Natural killer cell (primary cell): ENCODE data around the gene CDCP2. TPM values are rescaled to one million over a fixed set of nuclear protein-coding genes. Genes with fewer than 3 reads are reported as not detected.

Experiments
- ATAC-seq, 3 donors: fragments of 150-1000 bp in 2 of 3; fragments of 200-7000 bp in 1 of 3; cut with Tn5 transposase; 1 replicate in 1 of 3; 2 replicates in 2 of 3; pipeline ENCODE4 v1.10.0; 2021; ENCODE audit warnings: mild to moderate bottlenecking in 2 of 3, moderate library complexity in 2 of 3
- DNase-seq, 2 donors: peaks; one replicate each; pipeline versions ENCODE4 v3.0.0 to v3.0.0-alpha.2; 2013 to 2021; ENCODE audit warnings: mixed read lengths in 1 of 2
- H3K27ac ChIP-seq: one replicate; pipeline ENCODE4 v1.5.1; 2013; ENCODE audit warnings: mild to moderate bottlenecking, low read length
- H3K27me3 ChIP-seq: one replicate; pipeline ENCODE4 v1.6.1; 2013; ENCODE audit warnings: low read length; ENCODE audit not compliant: control insufficient read depth, insufficient read depth
- H3K36me3 ChIP-seq: one replicate; pipeline ENCODE4 v1.6.1; 2013; ENCODE audit warnings: low read length; ENCODE audit not compliant: control insufficient read depth, insufficient read depth
- H3K4me1 ChIP-seq: one replicate; pipeline ENCODE4 v1.6.1; 2013; ENCODE audit warnings: low read length; ENCODE audit not compliant: control insufficient read depth, insufficient read depth
- H3K4me3 ChIP-seq: one replicate; pipeline ENCODE4 v1.5.1; 2013; ENCODE audit warnings: low read length
- H3K9me3 ChIP-seq: one replicate; pipeline ENCODE4 v1.6.1; 2013; ENCODE audit warnings: low read length; ENCODE audit not compliant: control insufficient read depth, insufficient read depth
- H3K27ac Mint-ChIP-seq, 2 donors: one replicate each; pipeline ENCODE4 v1.8.0; 2022; ENCODE audit warnings: mild to moderate bottlenecking in 2 of 2, mixed read lengths in 2 of 2, moderate library complexity in 1 of 2
- H3K27me3 Mint-ChIP-seq, 2 donors: one replicate each; pipeline ENCODE4 v1.8.0; 2022; ENCODE audit warnings: low read depth in 2 of 2, mixed read lengths in 2 of 2
- H3K36me3 Mint-ChIP-seq: one replicate; pipeline ENCODE4 v1.8.0; 2022; ENCODE audit warnings: mixed read lengths
- H3K4me1 Mint-ChIP-seq, 2 donors: one replicate each; pipeline ENCODE4 v1.8.0; 2022; ENCODE audit warnings: mixed read lengths in 2 of 2
- H3K4me3 Mint-ChIP-seq: one replicate; pipeline ENCODE4 v1.8.0; 2022; ENCODE audit warnings: mild to moderate bottlenecking, moderate library complexity, mixed read lengths
- H3K9me3 Mint-ChIP-seq, 2 donors: one replicate each; pipeline ENCODE4 v1.8.0; 2022; ENCODE audit warnings: mixed read lengths in 2 of 2
- WGBS: methylation state at CpG from one replicate; pipeline ENCODE4 v1.1.7; 2013; ENCODE audit warnings: missing lambda C conversion rate; ENCODE audit not compliant: insufficient coverage; 5-methylcytosine and 5-hydroxymethylcytosine counted together
- intact Hi-C: fragments of 100-400 bp; cut with micrococcal nuclease; formaldehyde crosslinking; loops from one replicate; pipeline ENCODE4 v1.14.2; 2022
- total RNA-seq, 4 donors: library from RNA; stranded (reverse); fragments of 120-200 nt in 1 of 4; gene quantifications; one replicate each; pipeline versions ENCODE4 v1.2.3 to v1.2.4, GENCODE V29; 2013 to 2022
- TF ChIP-seq, protein P1 (sequence below): fragments of 200-600 bp; IDR thresholded peaks from one replicate; pipeline ENCODE4 v1.8.0; 2022; ENCODE audit warnings: antibody characterized with exemption

The CDCP2 gene
- total RNA-seq, 3 donors from 2014 or later (not counting 1 experiment from before 2014, with no cell fraction given) = 0.30 TPM; not detected in 2

DNA sequence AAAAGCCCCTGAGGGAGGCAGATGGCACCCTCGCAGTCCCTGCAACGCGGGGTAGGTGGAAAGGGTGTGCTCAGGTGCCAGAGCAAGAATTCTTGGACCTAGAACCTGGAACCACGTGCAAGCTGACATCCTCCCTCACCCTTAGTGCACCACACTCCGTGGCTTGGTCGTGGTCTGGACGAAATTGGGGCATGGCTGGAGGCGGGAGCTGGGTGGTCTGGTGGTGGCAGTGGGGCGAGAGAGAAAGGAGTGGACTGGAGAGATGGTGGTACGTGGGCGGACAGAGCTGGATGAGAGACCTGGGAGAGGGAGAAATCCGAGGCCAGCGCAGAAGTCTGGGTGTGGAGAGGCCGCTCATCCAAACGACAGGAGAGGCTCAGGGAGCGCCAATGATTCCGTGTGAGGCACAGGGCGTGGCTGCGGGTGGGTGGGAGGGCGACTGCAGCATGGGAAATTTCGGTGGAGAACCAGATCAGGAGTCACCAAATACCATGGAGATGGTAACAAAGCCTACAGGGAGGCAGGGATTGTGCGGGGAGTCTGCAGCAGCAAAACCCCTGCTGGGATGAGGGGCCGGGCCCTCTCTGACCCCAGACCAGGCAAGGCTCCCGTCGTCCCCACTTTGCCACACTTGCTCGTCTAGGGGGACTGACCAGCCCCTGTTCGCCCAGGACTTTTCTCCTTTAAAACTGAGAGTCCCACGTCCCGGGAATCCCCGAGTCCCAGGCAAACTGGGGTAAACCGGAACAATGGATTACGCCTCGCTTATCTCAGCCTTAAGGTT lies 31.9 kb downstream of the CDCP2 start:
- Histone ChIP-seq H3K27me3 (no peaks in the 10 kb centered on the region), H3K27ac (no peak overlapping the region), H3K36me3 (no peaks in the 10 kb centered on the region), H3K4me1 (peaks cover 9% of the 10 kb centered on the region), H3K9me3 (no peaks in the 10 kb centered on the region), H3K4me3 (no peak overlapping the region)
- Mint-ChIP-seq H3K27me3 (peaks cover 0 to 4% of the 10 kb centered on the region in 2 donors), H3K9me3 (no peaks in the 10 kb centered on the region), H3K4me1 (peaks cover 7 to 10% of the 10 kb centered on the region in 2 donors), H3K4me3 (no peak overlapping the region), H3K36me3 (no peaks in the 10 kb centered on the region), H3K27ac (no peak overlapping the region)
- no peak for ATAC-seq
- intact Hi-C loops = loop anchor here (1.0 to 10.0 kb wide), 2 partner anchors 284 to 368 kb away; partner anchors contain the start of gene SSBP3
- TF ChIP-seq, protein P1, sequence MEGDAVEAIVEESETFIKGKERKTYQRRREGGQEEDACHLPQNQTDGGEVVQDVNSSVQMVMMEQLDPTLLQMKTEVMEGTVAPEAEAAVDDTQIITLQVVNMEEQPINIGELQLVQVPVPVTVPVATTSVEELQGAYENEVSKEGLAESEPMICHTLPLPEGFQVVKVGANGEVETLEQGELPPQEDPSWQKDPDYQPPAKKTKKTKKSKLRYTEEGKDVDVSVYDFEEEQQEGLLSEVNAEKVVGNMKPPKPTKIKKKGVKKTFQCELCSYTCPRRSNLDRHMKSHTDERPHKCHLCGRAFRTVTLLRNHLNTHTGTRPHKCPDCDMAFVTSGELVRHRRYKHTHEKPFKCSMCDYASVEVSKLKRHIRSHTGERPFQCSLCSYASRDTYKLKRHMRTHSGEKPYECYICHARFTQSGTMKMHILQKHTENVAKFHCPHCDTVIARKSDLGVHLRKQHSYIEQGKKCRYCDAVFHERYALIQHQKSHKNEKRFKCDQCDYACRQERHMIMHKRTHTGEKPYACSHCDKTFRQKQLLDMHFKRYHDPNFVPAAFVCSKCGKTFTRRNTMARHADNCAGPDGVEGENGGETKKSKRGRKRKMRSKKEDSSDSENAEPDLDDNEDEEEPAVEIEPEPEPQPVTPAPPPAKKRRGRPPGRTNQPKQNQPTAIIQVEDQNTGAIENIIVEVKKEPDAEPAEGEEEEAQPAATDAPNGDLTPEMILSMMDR = no peak
- WGBS = 83% methylated on average over 33 of the region's 33 CpGs
- DNase-seq = no peak

- Mint-ChIP-seq H3K27ac (no peak overlapping the region), H3K9me3 (no peaks in the 10 kb centered on the region), H3K27me3 (peaks cover 0 to 4% of the 10 kb centered on the region in 2 donors), H3K4me1 (peaks cover 7 to 11% of the 10 kb centered on the region in 2 donors), H3K36me3 (no peaks in the 10 kb centered on the region), H3K4me3 (no peak overlapping the region)
- Histone ChIP-seq H3K27me3 (no peaks in the 10 kb centered on the region), H3K27ac (no peak overlapping the region), H3K4me3 (no peak overlapping the region), H3K36me3 (no peaks in the 10 kb centered on the region), H3K4me1 (peaks cover 9% of the 10 kb centered on the region), H3K9me3 (no peaks in the 10 kb centered on the region)
- DNase-seq = no peak
- TF ChIP-seq, protein P1 = no peak
- 92% methylated on average over 13 of the region's 13 CpGs for WGBS
- intact Hi-C loops = loop anchor here (10.0 kb wide), 1 partner anchor 285 kb away; the partner anchor contains the start of gene SSBP3
- ATAC-seq = no peak
These were observed 32.6 kb downstream of the CDCP2 start for GRCh38 chr1:54120018-54120697.

DNA sequence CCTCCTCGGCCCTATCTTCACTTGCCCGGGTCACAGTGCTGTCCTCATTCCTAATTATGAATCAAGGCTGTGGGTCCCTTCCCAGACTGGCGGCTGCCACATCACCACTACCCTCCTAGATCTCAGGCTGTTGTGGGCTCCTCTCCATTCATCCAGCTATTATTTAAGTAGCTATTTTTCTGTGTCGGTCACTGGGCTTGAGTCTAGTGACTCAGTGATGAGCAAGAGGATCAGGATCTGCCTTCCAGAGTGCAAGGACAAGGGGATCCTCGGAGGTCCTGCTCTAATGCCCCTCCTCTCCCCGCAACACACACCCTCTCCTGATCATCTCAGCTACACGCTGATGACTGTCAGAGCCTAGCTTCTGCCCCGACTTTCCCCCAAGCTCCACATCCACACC lies 34.1 kb downstream of the CDCP2 start:
- intact Hi-C loops = no loop called here
- no peaks in the 10 kb centered on the region for H3K36me3 Mint-ChIP-seq
- no peak for DNase-seq

More for the DNA sequence above, 34.1 kb downstream of the CDCP2 start:
- H3K27me3 Mint-ChIP-seq = peaks cover 0 to 4% of the 10 kb centered on the region in 2 donors
- H3K9me3 Mint-ChIP-seq = no peaks in the 10 kb centered on the region
- no peak for ATAC-seq
- 93% methylated on average over 8 of the region's 8 CpGs for WGBS
- no peaks in the 10 kb centered on the region for H3K9me3 ChIP-seq
- H3K4me3 ChIP-seq = no peak overlapping the region
- H3K27ac ChIP-seq = no peak overlapping the region
- H3K27me3 ChIP-seq = no peaks in the 10 kb centered on the region
- no peak overlapping the region for H3K4me3 Mint-ChIP-seq
- TF ChIP-seq, protein P1 = no peak
- H3K4me1 ChIP-seq = peaks cover 9% of the 10 kb centered on the region
- H3K4me1 Mint-ChIP-seq = peaks cover 7 to 11% of the 10 kb centered on the region in 2 donors
- H3K36me3 ChIP-seq = no peaks in the 10 kb centered on the region
- no peak overlapping the region for H3K27ac Mint-ChIP-seq
